PC-3 (cell line): ENCODE data around the gene CCSER1.

Experiments
- CTCF ChIP-seq: fragments of 300-600 bp; sonication (generic); conservative IDR thresholded peaks from 2 replicates; pipeline ENCODE4 v1.5.1; 2017; ENCODE audit warnings: antibody characterized with exemption, low read depth, mild to moderate bottlenecking, low read length
- EZH2 ChIP-seq: fragments of 300-600 bp; sonication (generic); IDR thresholded peaks from one replicate; pipeline ENCODE4 v1.6.1; 2017; ENCODE audit warnings: antibody characterized with exemption, mild to moderate bottlenecking, low read length; ENCODE audit not compliant: unreplicated experiment

DNA sequence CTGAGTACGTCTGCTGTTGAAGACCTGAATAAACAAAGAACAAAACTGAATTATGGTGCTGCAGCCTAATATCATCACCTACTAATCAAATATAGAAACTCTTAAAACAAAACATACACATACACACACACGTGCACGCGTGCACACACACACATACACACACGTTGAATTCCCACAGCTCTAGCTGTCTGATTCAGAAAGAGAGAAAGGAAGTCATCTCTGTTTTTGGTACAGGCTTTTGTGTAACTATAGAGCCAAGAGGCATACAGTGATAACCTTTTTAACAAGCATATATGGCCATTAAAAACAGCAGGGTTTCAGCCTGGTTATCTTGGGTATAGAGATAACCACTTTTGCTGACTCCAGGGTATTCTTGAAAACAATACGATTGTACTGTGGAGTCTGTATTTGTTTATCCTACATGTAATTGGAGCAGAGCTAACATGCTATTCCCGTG lies 823.2 kb downstream of the CCSER1 start:
- TF ChIP-seq CTCF (no peak), EZH2 (no peak)
